HG03108 (cell line): ENCODE results near the gene SNRPB.

Experiments used
- ATAC-seq: cut with Tn5 transposase; IDR thresholded peaks from one replicate; pipeline ENCODE4 v1.9.1; 2021; ENCODE audit warnings: moderate library complexity; ENCODE audit not compliant: unreplicated experiment

SNRPB gene

DNA sequence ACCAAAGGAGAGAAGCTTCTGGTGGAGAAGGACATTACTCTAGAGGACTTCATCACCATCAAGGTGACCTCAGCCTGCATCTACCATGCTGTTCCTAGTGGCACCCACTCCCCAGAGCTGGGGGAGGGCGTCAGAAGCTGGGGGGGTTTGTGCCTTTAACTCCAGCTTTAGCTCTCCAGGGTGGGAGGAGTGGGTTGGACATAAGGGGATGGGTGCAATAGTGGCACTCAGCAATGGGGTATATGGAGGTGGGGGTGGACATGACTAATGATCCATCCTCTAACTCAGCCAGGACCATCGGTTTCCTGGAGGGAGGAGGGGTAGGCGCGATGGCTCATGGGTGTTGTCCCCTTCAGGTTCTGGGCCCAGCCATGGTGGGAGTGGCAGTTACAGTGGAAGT, 40.1 kb downstream of the SNRPB start:
- ATAC-seq: no peak

DNA sequence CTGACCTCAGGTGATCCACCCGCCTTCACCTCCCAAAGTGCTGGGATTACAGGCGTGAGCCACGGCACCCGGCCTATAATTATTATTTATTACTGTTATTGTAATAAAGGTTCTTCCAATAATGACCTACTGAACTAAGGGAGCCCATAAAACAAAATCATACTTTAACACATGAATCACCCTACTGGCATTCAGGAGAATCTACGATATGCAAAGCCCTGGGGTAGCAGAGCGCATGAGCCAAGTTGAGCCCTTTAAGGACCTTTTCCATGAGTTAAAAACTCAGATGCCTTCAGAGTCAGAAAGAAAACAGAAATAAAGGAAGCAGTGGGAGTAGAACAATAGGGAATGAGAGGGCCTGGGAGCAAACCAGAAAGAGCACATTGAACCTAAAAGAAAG, 41.5 kb downstream of the SNRPB start:
- no peak for ATAC-seq

DNA sequence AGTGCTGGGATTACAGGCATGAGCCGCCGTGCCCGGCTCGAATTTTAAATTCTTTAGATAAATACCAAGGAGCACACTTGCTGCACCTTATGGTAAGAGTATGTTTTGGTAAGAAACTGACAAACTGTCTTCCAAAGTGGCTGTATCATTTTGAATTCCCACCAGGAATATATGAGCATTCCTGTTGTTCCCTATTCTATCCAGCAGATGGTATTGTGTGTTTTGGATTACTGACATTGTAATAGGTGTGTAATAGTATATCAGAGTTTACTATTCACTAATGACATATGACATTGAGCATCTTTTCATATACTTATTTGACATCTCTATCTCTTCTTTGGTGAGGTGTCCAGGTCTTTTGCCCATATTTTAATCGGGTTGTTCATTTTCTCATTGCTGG, 49.3 kb downstream of the SNRPB start:
- ATAC-seq: no peak

DNA sequence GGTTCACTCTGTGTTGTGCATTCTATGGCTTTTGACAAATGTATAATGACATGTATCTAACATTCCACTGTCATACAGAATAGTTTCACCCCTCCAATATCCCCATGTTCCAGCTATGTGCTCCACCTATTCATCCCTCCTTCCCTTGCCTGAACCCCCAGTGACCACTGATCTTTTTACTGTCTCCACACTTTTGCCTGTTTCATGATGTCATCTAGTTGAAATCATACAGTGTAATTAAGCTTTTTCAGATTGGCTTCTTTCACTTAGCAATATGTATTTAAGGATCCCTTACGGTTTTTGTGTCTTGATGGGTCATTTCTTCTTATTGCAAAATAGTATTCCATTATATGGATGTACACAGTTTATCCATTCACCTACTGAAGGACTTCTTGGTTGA, 50.1 kb downstream of the SNRPB start:
- no peak for ATAC-seq

DNA sequence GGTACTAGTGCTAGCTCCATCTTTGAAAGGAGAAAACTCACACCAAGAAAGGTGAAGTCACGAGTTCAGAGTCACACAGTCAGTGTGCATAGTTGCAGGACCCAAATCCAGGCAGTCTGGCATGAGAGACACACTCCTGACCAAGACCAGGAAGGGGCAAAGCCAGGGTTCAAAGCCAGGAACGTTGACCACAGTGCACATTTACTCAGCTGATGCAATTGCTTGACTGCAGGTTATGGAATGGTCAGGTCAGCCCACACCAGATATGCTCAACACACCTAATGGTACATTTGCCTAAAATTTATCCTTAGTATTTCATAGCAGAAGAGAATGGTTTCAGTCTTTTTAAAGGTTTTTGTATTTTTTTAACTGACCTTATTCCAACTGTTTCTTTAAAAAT, 52.2 kb downstream of the SNRPB start:
- ATAC-seq: no peak

DNA sequence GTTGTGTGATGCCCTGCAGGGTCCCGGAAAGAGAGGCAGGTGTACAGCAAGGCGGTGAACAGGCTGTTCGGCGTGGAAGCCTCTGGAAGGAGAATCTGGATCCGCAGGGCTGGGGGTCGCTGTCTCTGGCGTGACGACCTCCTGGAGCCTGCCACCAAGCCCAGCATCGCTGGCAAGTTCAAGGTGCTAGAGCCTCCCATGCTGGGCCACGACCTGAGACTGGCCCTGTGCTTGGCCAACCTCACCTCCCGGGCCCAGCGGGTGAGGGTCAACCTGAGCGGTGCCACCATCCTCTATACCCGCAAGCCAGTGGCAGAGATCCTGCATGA, 53.4 kb downstream of the SNRPB start:
- no peak for ATAC-seq

DNA sequence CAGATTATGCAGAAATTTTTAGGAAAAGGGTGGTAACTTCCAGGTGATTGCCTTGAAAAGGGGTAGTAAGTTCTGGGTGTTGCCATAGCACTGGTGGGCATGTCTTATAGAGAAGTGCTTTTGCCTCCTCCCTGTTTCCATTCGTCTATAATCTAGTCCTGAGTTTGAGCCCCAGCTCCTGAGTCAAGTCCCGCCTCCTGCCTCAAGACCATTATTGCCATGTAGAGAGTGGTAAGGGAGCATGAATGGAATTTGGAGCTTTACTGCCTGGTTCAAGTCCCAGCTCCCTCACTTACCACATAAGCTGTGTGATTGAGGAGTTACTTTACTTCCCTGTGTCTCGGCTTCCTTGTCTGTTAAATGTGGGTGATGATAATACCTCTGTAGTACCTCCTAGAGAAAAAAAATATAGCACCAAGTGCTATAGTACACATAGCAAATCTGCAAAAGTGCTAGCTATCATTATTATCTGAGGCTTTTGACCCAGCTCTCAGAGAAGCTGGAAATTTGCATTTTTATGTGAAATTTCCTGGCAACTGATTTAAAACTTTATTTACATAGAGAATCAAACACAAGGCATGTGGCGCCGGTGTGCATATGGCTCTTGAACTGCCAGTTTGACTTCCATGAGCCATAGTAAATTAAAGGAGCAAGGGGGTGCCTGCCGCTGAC, 53.9 kb downstream of the SNRPB start:
- ATAC-seq: no peak
